ENCODE results near the gene ZBED5. TPM values are rescaled to one million over a fixed set of nuclear protein-coding genes. Genes with fewer than 3 reads are reported as not detected.
"Not testable (repeated sequence)": the region's sequence is repeated elsewhere in the genome, so short reads cannot be mapped to it uniquely, and the experiment has no call there.

The ZBED5 gene
- polyA plus RNA-seq, 1 donor: 59.1 TPM

- H3K4me3 ChIP-seq (ENCODE audit: low read length): no peak overlapping the region
- H3K27me3 ChIP-seq (ENCODE audit: control insufficient read depth, insufficient read depth, low read length): no peaks in the 10 kb centered on the region
- no peaks in the 10 kb centered on the region for H3K9me3 ChIP-seq (ENCODE audit: control insufficient read depth, low read depth, low read length)
- no peaks in the 10 kb centered on the region for H3K36me3 ChIP-seq (ENCODE audit: control insufficient read depth, insufficient read depth, low read length)
- H3K27ac ChIP-seq (ENCODE audit: low read length): no peak overlapping the region
- no peak for DNase-seq
- peaks cover 45% of the 10 kb centered on the region for H3K4me1 ChIP-seq (ENCODE audit: control insufficient read depth, insufficient read depth, low read length)
- WGBS (ENCODE audit: insufficient coverage, low lambda C conversion rate): no CpG with 5 or more reads among the region's 9 CpGs
These were observed 38.6 kb upstream of the ZBED5 start for GRCh38 chr11:10896493-10896892.

DNA sequence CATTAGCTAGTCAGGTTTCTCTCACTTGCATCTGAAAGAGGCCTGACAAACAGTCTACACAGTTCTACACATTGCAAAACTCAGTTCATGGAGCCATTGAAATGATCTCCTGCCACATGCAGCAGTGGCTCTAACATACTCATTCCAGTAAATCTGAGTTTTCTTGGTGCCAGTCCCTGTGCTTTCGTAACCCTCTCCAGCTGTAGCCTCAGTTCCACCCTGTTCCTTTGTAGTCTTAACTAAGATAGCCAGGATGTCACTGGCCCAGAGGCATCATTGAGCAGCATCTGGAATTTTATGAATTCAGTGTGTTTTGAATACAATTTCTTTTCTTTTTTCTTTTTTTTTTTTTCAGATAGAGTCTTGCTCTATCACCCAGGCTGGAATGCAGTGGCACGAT lies 37.4 kb upstream of the ZBED5 start:
- Histone ChIP-seq H3K9me3 (ENCODE audit: control insufficient read depth, low read depth, low read length) (no peaks in the 10 kb centered on the region), H3K27me3 (ENCODE audit: control insufficient read depth, insufficient read depth, low read length) (no peaks in the 10 kb centered on the region), H3K27ac (ENCODE audit: low read length) (no peak overlapping the region), H3K36me3 (ENCODE audit: control insufficient read depth, insufficient read depth, low read length) (no peaks in the 10 kb centered on the region), H3K4me1 (ENCODE audit: control insufficient read depth, insufficient read depth, low read length) (peaks cover 39% of the 10 kb centered on the region), H3K4me3 (ENCODE audit: low read length) (no peak overlapping the region)
- no CpG with 5 or more reads among the region's 2 CpGs for WGBS (ENCODE audit: insufficient coverage, low lambda C conversion rate)
- no peak for DNase-seq

DNA sequence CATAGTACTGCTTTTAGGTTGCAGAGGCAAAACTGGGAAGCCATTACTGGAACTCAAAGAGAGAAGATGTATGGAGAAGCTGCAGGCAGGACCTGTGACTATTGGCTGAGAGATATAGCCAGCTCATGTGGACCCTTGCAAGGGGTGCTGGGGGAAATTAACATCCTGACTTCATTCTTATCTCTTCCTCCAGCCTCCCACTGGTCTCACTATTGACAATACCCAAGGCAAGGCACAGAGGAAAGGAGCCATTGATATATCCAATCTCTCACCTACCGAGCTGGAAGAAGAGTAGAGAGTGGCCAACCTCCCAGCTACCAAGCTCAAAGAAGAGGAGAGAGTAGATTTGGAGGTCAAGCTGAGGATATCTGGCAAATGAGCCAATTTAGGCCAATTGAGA lies 36.8 kb upstream of the ZBED5 start:
- no CpG with 5 or more reads among the region's 1 CpG for WGBS (ENCODE audit: insufficient coverage, low lambda C conversion rate)
- H3K27me3 ChIP-seq (ENCODE audit: control insufficient read depth, insufficient read depth, low read length): no peaks in the 10 kb centered on the region
- H3K9me3 ChIP-seq (ENCODE audit: control insufficient read depth, low read depth, low read length): no peaks in the 10 kb centered on the region
- H3K4me1 ChIP-seq (ENCODE audit: control insufficient read depth, insufficient read depth, low read length): peaks cover 33% of the 10 kb centered on the region
- no peaks in the 10 kb centered on the region for H3K36me3 ChIP-seq (ENCODE audit: control insufficient read depth, insufficient read depth, low read length)
- H3K4me3 ChIP-seq (ENCODE audit: low read length): no peak overlapping the region
- no peak for DNase-seq
- H3K27ac ChIP-seq (ENCODE audit: low read length): peak overlapping the region; percentile 73

DNA sequence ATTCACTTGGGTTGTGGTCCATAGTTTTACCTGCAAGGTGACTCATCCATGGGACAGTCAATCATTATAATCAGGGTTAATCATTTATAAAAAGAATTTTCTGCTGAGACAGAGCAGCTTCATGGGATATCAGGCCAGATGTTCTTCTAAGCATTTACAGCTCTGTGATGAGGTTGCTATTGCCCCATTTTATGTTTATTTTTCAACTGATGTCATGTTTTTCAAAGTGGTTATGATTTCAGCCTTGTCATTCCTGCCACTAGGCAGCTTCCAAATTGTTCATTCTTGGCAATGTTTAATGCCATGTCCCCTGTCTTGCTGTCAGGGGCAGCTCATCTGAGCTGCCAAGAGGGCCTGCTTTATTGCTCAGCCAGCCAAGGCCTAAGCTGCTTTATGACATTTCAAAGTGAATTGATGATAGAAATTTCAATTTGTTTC lies 35.9 kb upstream of the ZBED5 start:
- H3K27ac ChIP-seq (ENCODE audit: low read length): peak overlapping the region; percentile 73
- no peaks in the 10 kb centered on the region for H3K9me3 ChIP-seq (ENCODE audit: control insufficient read depth, low read depth, low read length)
- no peaks in the 10 kb centered on the region for H3K36me3 ChIP-seq (ENCODE audit: control insufficient read depth, insufficient read depth, low read length)
- peaks cover 24% of the 10 kb centered on the region for H3K4me1 ChIP-seq (ENCODE audit: control insufficient read depth, insufficient read depth, low read length)
- no peaks in the 10 kb centered on the region for H3K27me3 ChIP-seq (ENCODE audit: control insufficient read depth, insufficient read depth, low read length)
- DNase-seq: peak; percentile 87 to 94
- no peak overlapping the region for H3K4me3 ChIP-seq (ENCODE audit: low read length)

- no peaks in the 10 kb centered on the region for H3K9me3 ChIP-seq (ENCODE audit: control insufficient read depth, low read depth, low read length)
- H3K36me3 ChIP-seq (ENCODE audit: control insufficient read depth, insufficient read depth, low read length): no peaks in the 10 kb centered on the region
- 100% methylated on average over 1 of the region's 2 CpGs for WGBS (ENCODE audit: insufficient coverage, low lambda C conversion rate)
- H3K27me3 ChIP-seq (ENCODE audit: control insufficient read depth, insufficient read depth, low read length): no peaks in the 10 kb centered on the region
- no peak overlapping the region for H3K27ac ChIP-seq (ENCODE audit: low read length)
- no peak overlapping the region for H3K4me3 ChIP-seq (ENCODE audit: low read length)
- peaks cover 22% of the 10 kb centered on the region for H3K4me1 ChIP-seq (ENCODE audit: control insufficient read depth, insufficient read depth, low read length)
- peak in 1 of 2 donors; percentile 9 for DNase-seq
These were observed 34.4 kb upstream of the ZBED5 start for GRCh38 chr11:10892250-10892649.

- H3K36me3 ChIP-seq (ENCODE audit: control insufficient read depth, insufficient read depth, low read length): no peaks in the 10 kb centered on the region
- H3K27ac ChIP-seq (ENCODE audit: low read length): no peak overlapping the region
- H3K9me3 ChIP-seq (ENCODE audit: control insufficient read depth, low read depth, low read length): no peaks in the 10 kb centered on the region
- DNase-seq: no peak
- 100% methylated on average over 1 of the region's 1 CpG for WGBS (ENCODE audit: insufficient coverage, low lambda C conversion rate)
- peaks cover 19% of the 10 kb centered on the region for H3K4me1 ChIP-seq (ENCODE audit: control insufficient read depth, insufficient read depth, low read length)
- no peaks in the 10 kb centered on the region for H3K27me3 ChIP-seq (ENCODE audit: control insufficient read depth, insufficient read depth, low read length)
- no peak overlapping the region for H3K4me3 ChIP-seq (ENCODE audit: low read length)
These were observed 33.4 kb upstream of the ZBED5 start for GRCh38 chr11:10891151-10891720.

GRCh38 chr11:10890083-10890482 lies 32.2 kb upstream of the ZBED5 start:
- not testable (repeated sequence) for H3K9me3 ChIP-seq (ENCODE audit: control insufficient read depth, low read depth, low read length); H3K36me3 ChIP-seq (ENCODE audit: control insufficient read depth, insufficient read depth, low read length); H3K4me3 ChIP-seq (ENCODE audit: low read length); H3K27ac ChIP-seq (ENCODE audit: low read length); H3K27me3 ChIP-seq (ENCODE audit: control insufficient read depth, insufficient read depth, low read length); DNase-seq
- H3K4me1 ChIP-seq (ENCODE audit: control insufficient read depth, insufficient read depth, low read length): peaks cover 18% of the 10 kb centered on the region

DNA sequence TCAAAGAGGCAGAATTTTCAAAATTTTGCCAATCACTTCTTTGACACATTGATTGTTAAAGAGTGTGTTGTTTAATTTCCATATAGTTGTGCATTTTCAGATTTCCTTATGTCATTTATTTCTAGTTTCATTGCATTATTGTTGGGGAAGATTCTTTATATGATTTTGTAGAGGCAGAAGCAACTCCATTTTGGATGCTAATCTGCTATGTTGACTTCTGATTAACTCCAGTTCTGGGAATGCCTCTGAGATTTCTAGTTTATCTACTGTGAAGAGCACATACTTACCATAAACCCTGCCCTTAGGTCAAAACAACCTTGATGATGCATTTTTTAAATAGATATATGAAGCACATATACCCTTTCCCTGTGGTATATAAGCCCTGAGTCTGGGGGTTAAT lies 29.5 kb upstream of the ZBED5 start:
- no peak for DNase-seq
- no peaks in the 10 kb centered on the region for H3K4me1 ChIP-seq (ENCODE audit: control insufficient read depth, insufficient read depth, low read length)
- H3K9me3 ChIP-seq (ENCODE audit: control insufficient read depth, low read depth, low read length): no peaks in the 10 kb centered on the region
- H3K27ac ChIP-seq (ENCODE audit: low read length): no peak overlapping the region
- H3K27me3 ChIP-seq (ENCODE audit: control insufficient read depth, insufficient read depth, low read length): no peaks in the 10 kb centered on the region
- H3K36me3 ChIP-seq (ENCODE audit: control insufficient read depth, insufficient read depth, low read length): no peaks in the 10 kb centered on the region
- H3K4me3 ChIP-seq (ENCODE audit: low read length): no peak overlapping the region

GRCh38 chr11:10886652-10887250 lies 28.9 kb upstream of the ZBED5 start:
- no peaks in the 10 kb centered on the region for H3K4me1 ChIP-seq (ENCODE audit: control insufficient read depth, insufficient read depth, low read length)
- no peaks in the 10 kb centered on the region for H3K9me3 ChIP-seq (ENCODE audit: control insufficient read depth, low read depth, low read length)
- no peak overlapping the region for H3K27ac ChIP-seq (ENCODE audit: low read length)
- DNase-seq: no peak
- no peaks in the 10 kb centered on the region for H3K27me3 ChIP-seq (ENCODE audit: control insufficient read depth, insufficient read depth, low read length)
- no peak overlapping the region for H3K4me3 ChIP-seq (ENCODE audit: low read length)
- WGBS (ENCODE audit: insufficient coverage, low lambda C conversion rate): no CpG with 5 or more reads among the region's 3 CpGs
- H3K36me3 ChIP-seq (ENCODE audit: control insufficient read depth, insufficient read depth, low read length): no peaks in the 10 kb centered on the region

DNA sequence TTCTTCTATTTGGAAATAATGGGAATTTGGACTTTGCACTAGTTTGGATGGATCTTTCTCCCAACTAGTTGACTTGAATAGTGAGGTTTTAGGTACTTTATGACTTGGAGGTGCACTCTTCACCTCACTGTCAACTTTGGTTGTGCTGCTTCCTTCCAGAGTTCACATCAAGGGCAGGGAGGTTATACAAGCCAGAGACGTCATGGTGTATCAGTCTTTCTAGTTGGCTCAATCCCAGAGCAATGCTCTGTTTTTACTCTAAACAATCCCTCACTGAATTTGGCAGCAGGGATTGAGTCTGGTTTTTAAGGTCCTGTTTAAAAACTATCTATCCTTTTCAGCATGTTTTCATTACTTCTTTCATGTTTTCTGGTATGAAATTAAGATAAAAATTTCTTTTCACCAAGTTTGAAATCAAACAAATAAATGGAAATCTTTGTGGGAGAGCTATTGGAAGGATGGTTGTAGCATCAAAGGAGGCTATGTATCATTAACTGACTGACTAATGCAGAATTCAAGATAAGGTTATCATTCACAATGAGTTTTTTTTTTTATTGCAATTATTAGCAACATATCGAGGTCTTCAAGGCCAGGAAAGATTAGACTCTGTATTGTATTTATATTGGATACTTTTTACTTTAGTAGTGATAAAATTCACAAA lies 28.0 kb upstream of the ZBED5 start:
- Histone ChIP-seq H3K27me3 (ENCODE audit: control insufficient read depth, insufficient read depth, low read length) (no peaks in the 10 kb centered on the region), H3K36me3 (ENCODE audit: control insufficient read depth, insufficient read depth, low read length) (no peaks in the 10 kb centered on the region), H3K4me3 (ENCODE audit: low read length) (no peak overlapping the region), H3K4me1 (ENCODE audit: control insufficient read depth, insufficient read depth, low read length) (no peaks in the 10 kb centered on the region), H3K27ac (ENCODE audit: low read length) (no peak overlapping the region), H3K9me3 (ENCODE audit: control insufficient read depth, low read depth, low read length) (no peaks in the 10 kb centered on the region)
- peak in 1 of 2 donors; percentile 33 for DNase-seq
- 0% methylated on average over 1 of the region's 2 CpGs for WGBS (ENCODE audit: insufficient coverage, low lambda C conversion rate)

- H3K4me3 ChIP-seq (ENCODE audit: low read length); H3K27ac ChIP-seq (ENCODE audit: low read length); H3K27me3 ChIP-seq (ENCODE audit: control insufficient read depth, insufficient read depth, low read length); H3K4me1 ChIP-seq (ENCODE audit: control insufficient read depth, insufficient read depth, low read length); H3K9me3 ChIP-seq (ENCODE audit: control insufficient read depth, low read depth, low read length); DNase-seq; H3K36me3 ChIP-seq (ENCODE audit: control insufficient read depth, insufficient read depth, low read length): not testable (repeated sequence)
- WGBS (ENCODE audit: insufficient coverage, low lambda C conversion rate): no CpG with 5 or more reads among the region's 4 CpGs
These were observed 26.4 kb upstream of the ZBED5 start for GRCh38 chr11:10884292-10884691.
